Ovary (tissue), 3 donors: ENCODE results near the gene ST6GAL1.

ENCODE experiments used
- CTCF ChIP-seq, 3 donors: fragments of 450-650 bp in 2 of 3; fragments of 200-600 bp in 1 of 3; IDR thresholded peaks; one replicate each; pipeline versions ENCODE4 v1.5.1 to v1.8.0; 2016 to 2022; ENCODE audit warnings: antibody characterized with exemption in 3 of 3, mild to moderate bottlenecking in 1 of 3
- POLR2A ChIP-seq: fragments of 450-650 bp; IDR thresholded peaks from one replicate; pipeline ENCODE4 v1.6.1; 2017; ENCODE audit warnings: antibody characterized with exemption, mild to moderate bottlenecking, moderate library complexity
- donor health status: DM: no; HTN: no; CAD: no.

- TF ChIP-seq CTCF (IDR thresholded peaks at IDR 0.05) (no peak), POLR2A (no peak)
Measured at GRCh38 chr3:187000711-187001151, 70.4 kb downstream of the ST6GAL1 start.
